Activated CD4-positive, alpha-beta T cell treated with anti-CD3 and anti-CD28 coated beads, Interleukin-2, amount 10 ng/mL, durations not matched to agents 7 days and 5 days (primary cell): ENCODE measurements around the gene ICA1. TPM values are rescaled to one million over a fixed set of nuclear protein-coding genes. Genes with fewer than 3 reads are reported as not detected.
"Not testable (repeated sequence)": the region's sequence is repeated elsewhere in the genome, so short reads cannot be mapped to it uniquely, and the experiment has no call there.

Source experiments
- CTCF ChIA-PET: fragments of 350-600 bp; sonication (Branson Sonifier 250); formaldehyde crosslinking; loops from one replicate; lab custom pipeline; 2021; ENCODE audit warnings: antibody characterized with exemption; lab: Charles Lee
- POLR2A ChIA-PET: fragments of 350-600 bp; sonication (Branson Sonifier 250); formaldehyde crosslinking; loops from one replicate; lab custom pipeline; 2021; ENCODE audit warnings: antibody characterized with exemption; lab: Charles Lee
- DNase-seq: peaks from one replicate; pipeline ENCODE4 v3.0.0-alpha.2; 2020
- H3K27ac Mint-ChIP-seq: one replicate; pipeline ENCODE4 v1.8.0; 2021; ENCODE audit warnings: mild to moderate bottlenecking, moderate library complexity, mixed read lengths
- H3K27me3 Mint-ChIP-seq: one replicate; pipeline ENCODE4 v1.8.0; 2021; ENCODE audit warnings: mixed read lengths
- H3K36me3 Mint-ChIP-seq: one replicate; pipeline ENCODE4 v1.8.0; 2021; ENCODE audit warnings: low read depth, mixed read lengths
- H3K4me1 Mint-ChIP-seq: one replicate; pipeline ENCODE4 v1.8.0; 2021; ENCODE audit warnings: mixed read lengths
- H3K4me3 Mint-ChIP-seq: one replicate; pipeline ENCODE4 v1.8.0; 2021; ENCODE audit warnings: mild to moderate bottlenecking, moderate library complexity, mixed read lengths
- H3K9me3 Mint-ChIP-seq: one replicate; pipeline ENCODE4 v1.8.0; 2021; ENCODE audit warnings: mixed read lengths
- total RNA-seq, 2 experiments: library from RNA; stranded (reverse); gene quantifications; one replicate each; pipeline ENCODE4 v1.2.3, GENCODE V29; 2021

ICA1 gene
- total RNA-seq, 2 experiments from 2014 or later: 0.89 to 1.5 TPM

- Mint-ChIP-seq H3K4me1 (peaks cover 1% of the 10 kb centered on the region), H3K9me3 (no peaks in the 10 kb centered on the region), H3K27me3 (no peaks in the 10 kb centered on the region), H3K27ac (no peak overlapping the region), H3K4me3 (no peak overlapping the region), H3K36me3 (peaks cover 41% of the 10 kb centered on the region)
- CTCF ChIA-PET: interaction anchor here (1.5 kb wide), 1 partner anchor 11 kb away, joined by 5 read pairs; no protein-coding TSS in a partner anchor
- POLR2A ChIA-PET: no interaction called here
- no peak for DNase-seq
Measured at GRCh38 chr7:8082762-8083161, 179.2 kb downstream of the ICA1 start.

- H3K36me3 Mint-ChIP-seq: peaks cover 24% of the 10 kb centered on the region
- CTCF ChIA-PET: interaction anchor here (0.6 kb wide), 1 partner anchor 139 kb away, joined by 3 read pairs; no protein-coding TSS in a partner anchor
- no peaks in the 10 kb centered on the region for H3K27me3 Mint-ChIP-seq
- no peaks in the 10 kb centered on the region for H3K9me3 Mint-ChIP-seq
- DNase-seq: no peak
- no peak overlapping the region for H3K27ac Mint-ChIP-seq
- no peak overlapping the region for H3K4me3 Mint-ChIP-seq
- POLR2A ChIA-PET: no interaction called here
- no peaks in the 10 kb centered on the region for H3K4me1 Mint-ChIP-seq
Measured at GRCh38 chr7:8078418-8078817, 183.5 kb downstream of the ICA1 start.

- Mint-ChIP-seq H3K27me3 (no peaks in the 10 kb centered on the region), H3K9me3 (peaks cover 7% of the 10 kb centered on the region)
- POLR2A ChIA-PET: no interaction called here
Measured at GRCh38 chr7:8070451-8071180, 191.4 kb downstream of the ICA1 start.

GRCh38 chr7:8068892-8069686 lies 192.9 kb downstream of the ICA1 start:
- no peak for DNase-seq
- no peaks in the 10 kb centered on the region for H3K27me3 Mint-ChIP-seq
- CTCF ChIA-PET: no interaction called here
- H3K4me1 Mint-ChIP-seq: peaks cover under 1% of the 10 kb centered on the region
- POLR2A ChIA-PET: no interaction called here
- H3K9me3 Mint-ChIP-seq: peaks cover 13% of the 10 kb centered on the region
- H3K4me3 Mint-ChIP-seq: no peak overlapping the region
- H3K27ac Mint-ChIP-seq: no peak overlapping the region
- H3K36me3 Mint-ChIP-seq: peaks cover 64% of the 10 kb centered on the region

More at GRCh38 chr7:8070451-8071180, 191.4 kb downstream of the ICA1 start:
- CTCF ChIA-PET: interaction anchor here (0.6 to 0.7 kb wide), 2 partner anchors 27 to 73 kb away, joined by 3 to 4 read pairs; no protein-coding TSS in a partner anchor
- Mint-ChIP-seq H3K36me3 (peaks cover 59% of the 10 kb centered on the region), H3K4me3 (no peak overlapping the region), H3K27ac (no peak overlapping the region), H3K4me1 (no peaks in the 10 kb centered on the region)
- no peak for DNase-seq

GRCh38 chr7:8065356-8065813 lies 196.6 kb downstream of the ICA1 start:
- H3K4me1 Mint-ChIP-seq: peaks cover 9% of the 10 kb centered on the region
- no peak overlapping the region for H3K4me3 Mint-ChIP-seq
- no peak overlapping the region for H3K27ac Mint-ChIP-seq
- DNase-seq: no peak
- H3K36me3 Mint-ChIP-seq: peaks cover 68% of the 10 kb centered on the region
- ChIA-PET CTCF (interaction anchor here (1.3 to 1.6 kb wide), 2 partner anchors 13 to 16 kb away, joined by 3 to 5 read pairs; no protein-coding TSS in a partner anchor), POLR2A (no interaction called here)
- no peaks in the 10 kb centered on the region for H3K27me3 Mint-ChIP-seq
- H3K9me3 Mint-ChIP-seq: peaks cover 16% of the 10 kb centered on the region

GRCh38 chr7:8064828-8065227 lies 197.1 kb downstream of the ICA1 start:
- Mint-ChIP-seq H3K36me3 (peaks cover 72% of the 10 kb centered on the region), H3K4me3 (no peak overlapping the region), H3K27me3 (no peaks in the 10 kb centered on the region), H3K9me3 (peaks cover 16% of the 10 kb centered on the region), H3K27ac (no peak overlapping the region), H3K4me1 (peaks cover 9% of the 10 kb centered on the region)
- ChIA-PET POLR2A (interaction anchor here (0.6 kb wide), 1 partner anchor 109 kb away, joined by 3 read pairs; no protein-coding TSS in a partner anchor), CTCF (interaction anchor here (1.3 to 1.6 kb wide), 2 partner anchors 13 to 15 kb away, joined by 3 to 5 read pairs; no protein-coding TSS in a partner anchor)
- no peak for DNase-seq

- ChIA-PET CTCF (interaction anchor here (1.6 kb wide), 1 partner anchor 12 kb away, joined by 5 read pairs; no protein-coding TSS in a partner anchor), POLR2A (no interaction called here)
- no peak for DNase-seq
- Mint-ChIP-seq H3K36me3 (peaks cover 72% of the 10 kb centered on the region), H3K27me3 (no peaks in the 10 kb centered on the region), H3K9me3 (peaks cover 16% of the 10 kb centered on the region), H3K4me1 (peaks cover 9% of the 10 kb centered on the region), H3K4me3 (no peak overlapping the region), H3K27ac (no peak overlapping the region)
Measured at GRCh38 chr7:8063706-8064297, 198.2 kb downstream of the ICA1 start.

- peaks cover 67% of the 10 kb centered on the region for H3K36me3 Mint-ChIP-seq
- H3K9me3 Mint-ChIP-seq: peaks cover 13% of the 10 kb centered on the region
- DNase-seq, H3K27ac Mint-ChIP-seq, H3K4me1 Mint-ChIP-seq, POLR2A ChIA-PET, CTCF ChIA-PET, H3K27me3 Mint-ChIP-seq, H3K4me3 Mint-ChIP-seq: not testable (repeated sequence)
Measured at GRCh38 chr7:8063300-8063699, 198.7 kb downstream of the ICA1 start.

Other genes starting within 250 kb of the ICA1 start
- gene NXPH1, start 171.4 kb upstream of the ICA1 start, total RNA-seq: not detected